HG02870 (cell line): ENCODE results near the gene CNTD1.

Source experiments
- ATAC-seq: cut with Tn5 transposase; IDR thresholded peaks from one replicate; pipeline ENCODE4 v1.9.1; 2021; ENCODE audit warnings: mild to moderate bottlenecking, moderate library complexity; ENCODE audit not compliant: unreplicated experiment

CNTD1 gene

GRCh38 chr17:42779304-42779935, 19.2 kb upstream of the CNTD1 start:
- ATAC-seq: no peak

- ATAC-seq: no peak
Observed at GRCh38 chr17:42779936-42780850, 18.5 kb upstream of the CNTD1 start, which contains the start of gene WNK4. Gene WNK4, plus strand, starts transcription at chr17:42780610. Its CDS starts 89 bp downstream, at chr17:42780699.

- no peak for ATAC-seq
Observed at GRCh38 chr17:42780851-42781638, 17.6 kb upstream of the CNTD1 start.

DNA sequence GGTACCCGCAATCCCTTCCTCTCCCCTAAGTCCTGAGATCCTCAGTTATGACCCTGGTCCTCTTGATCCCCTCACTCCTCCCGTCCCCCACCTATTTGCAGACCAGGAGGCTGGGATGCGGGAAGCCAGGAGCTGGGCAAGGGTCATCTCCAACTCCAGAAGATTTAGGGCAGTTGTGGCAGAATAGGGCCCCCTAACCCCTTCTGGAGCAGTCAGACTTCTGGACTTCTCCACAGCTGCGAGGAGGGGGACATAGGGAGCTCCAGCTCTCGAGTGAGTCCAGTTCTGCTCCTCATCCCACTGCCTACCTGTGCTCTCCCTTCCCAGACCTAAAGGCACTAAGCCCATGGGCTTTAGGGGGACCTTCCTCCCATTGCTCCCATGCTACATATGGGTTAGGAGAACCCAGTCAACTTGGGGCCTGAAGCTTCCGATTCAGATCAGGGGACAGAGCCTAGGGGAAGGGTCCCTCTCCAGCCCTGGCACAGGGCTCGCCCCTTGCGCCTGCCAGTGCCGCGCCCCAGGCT, 17.0 kb upstream of the CNTD1 start:
- no peak for ATAC-seq

- no peak for ATAC-seq
Observed at GRCh38 chr17:42782166-42783061, 16.2 kb upstream of the CNTD1 start.

DNA sequence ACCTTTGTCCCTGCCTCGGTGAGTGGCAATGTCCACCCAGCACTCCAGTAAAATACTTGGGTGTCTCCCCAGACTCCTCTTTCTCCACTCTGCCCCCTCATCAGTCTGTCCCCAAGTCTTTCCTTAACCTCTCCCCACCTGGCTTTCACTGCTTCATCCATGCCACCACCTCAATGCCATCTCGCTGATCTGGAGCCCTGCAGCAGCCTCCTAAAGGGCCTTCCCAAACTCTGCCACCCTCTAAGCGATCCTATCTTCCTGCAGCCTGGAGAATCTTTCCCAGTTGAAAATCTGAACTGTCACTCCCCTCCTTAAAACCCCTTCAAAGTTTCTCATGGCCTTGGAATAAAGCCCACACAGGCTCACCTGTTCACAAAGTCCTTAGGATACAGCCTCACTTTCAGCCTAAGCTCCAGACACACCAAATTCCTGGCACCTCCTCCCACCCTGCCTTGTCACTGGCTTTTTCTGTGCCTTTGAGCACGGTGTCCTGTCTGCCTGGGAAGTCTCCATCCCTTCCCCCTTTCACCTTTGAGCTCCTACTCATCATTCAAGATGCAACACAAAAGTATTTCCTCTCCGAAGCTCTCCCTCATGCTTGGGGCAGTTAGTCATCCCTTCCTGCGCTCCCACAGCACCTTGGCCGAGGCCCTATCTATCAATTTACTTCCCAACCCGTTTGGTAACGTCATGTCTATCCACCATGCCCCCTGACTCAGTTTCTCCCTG, 15.4 kb upstream of the CNTD1 start:
- no peak for ATAC-seq

DNA sequence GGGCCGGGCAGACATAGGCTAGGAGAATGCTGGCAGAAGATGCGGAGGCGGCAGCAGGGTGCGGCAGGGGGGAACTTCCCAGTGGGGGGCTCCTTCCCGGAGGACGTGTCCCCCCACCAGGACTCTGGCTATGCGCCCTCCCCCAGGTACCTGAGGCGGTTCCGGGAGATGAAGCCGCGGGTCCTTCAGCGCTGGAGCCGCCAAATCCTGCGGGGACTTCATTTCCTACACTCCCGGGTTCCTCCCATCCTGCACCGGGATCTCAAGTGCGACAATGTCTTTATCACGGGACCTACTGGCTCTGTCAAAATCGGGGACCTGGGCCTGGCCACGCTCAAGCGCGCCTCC, 14.9 kb upstream of the CNTD1 start:
- ATAC-seq: no peak

GRCh38 chr17:42784409-42784808, 14.3 kb upstream of the CNTD1 start:
- no peak for ATAC-seq

- ATAC-seq: no peak
Observed at GRCh38 chr17:42784811-42785592, 13.7 kb upstream of the CNTD1 start.

DNA sequence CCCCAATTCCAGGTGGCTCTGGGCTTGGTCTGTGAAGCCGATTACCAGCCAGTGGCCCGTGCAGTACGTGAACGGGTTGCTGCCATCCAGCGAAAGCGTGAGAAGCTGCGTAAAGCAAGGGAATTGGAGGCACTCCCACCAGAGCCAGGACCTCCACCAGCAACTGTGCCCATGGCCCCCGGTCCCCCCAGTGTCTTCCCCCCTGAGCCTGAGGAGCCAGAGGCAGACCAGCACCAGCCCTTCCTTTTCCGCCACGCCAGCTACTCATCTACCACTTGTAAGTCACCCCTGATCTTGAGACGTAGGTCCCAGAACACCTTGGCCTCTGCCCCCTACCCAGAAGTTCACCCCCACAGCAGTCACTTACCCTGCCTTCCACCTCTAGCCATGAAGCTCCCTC, 11.4 kb upstream of the CNTD1 start:
- no peak for ATAC-seq

- ATAC-seq: no peak
Observed at GRCh38 chr17:42791948-42792347, 6.7 kb upstream of the CNTD1 start.

GRCh38 chr17:42792545-42792944, 6.1 kb upstream of the CNTD1 start:
- no peak for ATAC-seq

- no peak for ATAC-seq
Observed at GRCh38 chr17:42795061-42795460, 3.6 kb upstream of the CNTD1 start.

DNA sequence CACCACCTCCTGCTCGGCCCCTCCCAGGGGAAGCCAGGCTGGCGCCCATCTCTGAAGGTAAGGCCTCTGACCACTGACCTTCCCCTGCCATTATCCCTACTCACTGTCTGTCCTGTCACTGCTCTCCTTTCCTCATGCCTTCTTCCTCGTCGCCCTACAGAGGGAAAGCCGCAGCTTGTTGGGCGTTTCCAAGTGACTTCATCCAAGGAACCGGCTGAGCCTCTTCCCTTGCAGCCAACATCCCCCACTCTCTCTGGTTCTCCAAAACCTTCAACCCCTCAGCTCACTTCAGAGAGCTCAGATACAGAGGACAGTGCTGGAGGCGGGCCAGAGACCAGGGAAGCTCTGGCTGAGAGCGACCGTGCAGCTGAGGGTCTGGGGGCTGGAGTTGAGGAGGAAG, 3.2 kb upstream of the CNTD1 start:
- no peak for ATAC-seq

DNA sequence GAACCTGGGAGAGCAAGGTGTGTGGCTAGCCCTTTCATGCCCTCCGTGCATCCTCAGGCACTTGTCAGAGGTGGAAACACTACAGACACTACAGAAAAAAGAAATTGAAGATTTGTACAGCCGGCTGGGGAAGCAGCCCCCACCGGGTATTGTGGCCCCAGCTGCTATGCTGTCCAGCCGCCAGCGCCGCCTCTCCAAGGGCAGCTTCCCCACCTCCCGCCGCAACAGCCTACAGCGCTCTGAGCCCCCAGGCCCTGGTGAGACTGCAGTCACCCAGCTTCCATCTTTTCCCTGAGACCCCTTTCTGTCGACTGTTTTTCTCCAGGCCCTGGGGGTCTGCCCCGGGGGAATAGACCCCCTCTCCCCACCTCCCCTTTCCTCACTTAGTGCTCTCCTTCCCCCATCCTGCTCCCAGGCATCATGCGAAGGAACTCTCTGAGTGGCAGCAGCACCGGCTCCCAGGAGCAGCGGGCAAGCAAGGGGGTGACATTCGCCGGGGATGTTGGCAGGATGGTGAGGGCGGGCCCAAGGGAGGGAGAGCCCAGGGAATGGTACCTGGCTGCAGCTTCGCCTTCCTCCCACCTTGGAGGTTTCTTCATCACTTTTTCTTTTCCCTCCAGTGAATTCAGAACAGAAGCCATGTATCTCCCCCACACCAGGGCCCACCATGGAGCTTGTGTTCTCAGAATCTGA, 2.4 kb upstream of the CNTD1 start:
- no peak for ATAC-seq

DNA sequence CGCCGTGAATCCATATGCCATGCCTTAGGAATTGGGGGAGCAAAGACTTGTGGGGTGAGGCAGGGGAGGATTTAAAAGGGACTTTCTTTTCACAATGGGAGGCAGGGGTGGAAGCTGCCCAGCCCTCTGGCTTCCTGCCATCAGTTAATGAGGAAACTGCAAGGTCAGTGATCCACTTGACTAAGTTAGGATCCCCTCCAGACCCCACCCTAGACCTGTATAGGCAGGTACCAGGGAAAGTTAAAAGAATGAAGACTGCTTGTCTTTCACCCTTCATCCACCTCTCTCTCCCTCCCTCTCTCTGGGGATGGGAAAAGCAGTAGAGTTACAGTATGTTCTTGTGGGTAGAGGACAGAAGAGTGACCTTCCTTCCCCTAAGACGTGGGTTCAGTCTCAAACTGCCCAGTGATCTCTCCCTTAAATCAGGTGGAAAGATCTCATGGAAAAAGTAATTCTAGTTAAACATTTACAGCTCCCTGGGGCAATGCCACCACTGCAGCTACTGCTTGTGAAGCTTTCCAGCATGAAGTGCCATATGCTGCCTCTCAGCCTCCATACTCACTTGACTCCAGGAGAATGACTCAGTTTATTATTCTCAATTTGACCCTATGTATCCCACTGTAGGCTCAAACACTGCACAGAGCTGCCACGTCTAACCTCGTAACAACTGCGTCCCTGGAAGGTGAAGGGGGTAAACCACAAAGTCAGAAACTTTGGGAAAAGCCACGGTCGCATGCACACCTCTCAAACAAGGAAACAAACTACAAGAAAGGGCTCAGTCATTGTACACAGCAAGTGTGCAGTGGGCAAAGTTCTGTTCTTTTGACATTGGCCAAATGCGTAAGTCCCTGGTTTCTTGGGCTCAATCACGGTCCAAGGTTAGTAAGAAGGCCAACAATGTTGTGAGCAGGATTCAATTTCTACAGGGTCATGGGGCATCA, 1.3 kb upstream of the CNTD1 start:
- ATAC-seq: no peak

DNA sequence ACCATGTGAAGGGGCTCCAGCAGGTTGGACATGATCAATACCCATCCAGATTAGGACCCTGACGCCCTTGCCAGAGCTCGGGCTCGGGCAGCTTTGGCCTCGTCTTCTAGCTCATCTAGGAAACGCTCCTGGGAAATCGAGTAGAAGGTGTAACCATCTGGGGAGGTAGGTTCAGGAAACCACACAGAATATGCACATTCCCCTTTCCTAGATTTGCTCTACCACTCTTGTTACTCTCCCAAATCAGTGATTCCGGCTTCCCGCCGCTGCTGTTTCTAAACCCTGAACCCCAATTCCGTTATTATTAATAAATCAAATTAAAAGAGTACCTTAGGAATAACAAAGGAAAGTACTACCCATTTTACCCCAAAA, 664 bp upstream of the CNTD1 start:
- no peak for ATAC-seq
